Transverse colon (tissue), 4 donors: Measurements from ENCODE around the gene PFN1. TPM values are rescaled to one million over a fixed set of nuclear protein-coding genes. Genes with fewer than 3 reads are reported as not detected.

ENCODE experiments used
- DNase-seq: peaks from one replicate; pipeline ENCODE4 v3.0.0-alpha.2; 2019
- H3K27ac ChIP-seq, 4 donors: fragments of 200-600 bp; sonication (generic); 2 replicates each; pipeline ENCODE4 v1.5.1; 2016 to 2018; ENCODE audit warnings: inconsistent platforms in 4 of 4
- H3K27me3 ChIP-seq: fragments of 200-600 bp; sonication (generic); 2 replicates; pipeline ENCODE4 v1.5.1; 2017; ENCODE audit warnings: inconsistent platforms
- H3K36me3 ChIP-seq, 4 donors: fragments of 200-600 bp; sonication (generic); 2 replicates each; pipeline ENCODE4 v1.5.1; 2017 to 2019; ENCODE audit warnings: inconsistent platforms in 4 of 4
- H3K4me1 ChIP-seq, 4 donors: fragments of 200-600 bp; sonication (generic); 2 replicates each; pipeline ENCODE4 v1.5.1; 2017 to 2020; ENCODE audit warnings: inconsistent platforms in 4 of 4
- H3K4me3 ChIP-seq, 4 donors: fragments of 200-600 bp; sonication (generic); 1 replicate in 1 of 4; 2 replicates in 3 of 4; pipeline versions ENCODE4 v1.5.1 to v1.6.1; 2017 to 2019; ENCODE audit warnings: inconsistent platforms in 4 of 4
- H3K9me3 ChIP-seq, 2 donors: fragments of 200-600 bp; sonication (generic); 2 replicates each; pipeline ENCODE4 v1.5.1; 2017 to 2019; ENCODE audit warnings: inconsistent platforms in 2 of 2
- EP300 ChIP-seq: sonication (generic); formaldehyde crosslinking; IDR thresholded peaks from one replicate; pipeline ENCODE4 v1.6.1; 2017; ENCODE audit warnings: antibody characterized with exemption, low read depth
- POLR2A ChIP-seq: fragments of 450-650 bp; IDR thresholded peaks from one replicate; pipeline ENCODE4 v1.6.1; 2016; ENCODE audit warnings: antibody characterized with exemption, mild to moderate bottlenecking, moderate library complexity
- POLR2AphosphoS5 ChIP-seq, 3 donors: sonication (generic); formaldehyde crosslinking; IDR thresholded peaks; one replicate each; pipeline ENCODE4 v1.6.1; 2016; ENCODE audit warnings: antibody characterized with exemption in 3 of 3
- WGBS, 2 donors: methylation state at CpG; one replicate each; pipeline ENCODE4 v1.1.5; 2018; ENCODE audit warnings: low coverage in 1 of 2; 5-methylcytosine and 5-hydroxymethylcytosine counted together
- in situ Hi-C, 4 donors: fragments of 200-750 bp; cut with MboI; loops; one replicate each; pipeline versions ENCODE4 v1.15.0 to v1.15.1; 2017; ENCODE audit warnings: low sequenced_read_pairs in 3 of 4, low pct_ligation_motif_present in 1 of 4, low pct_unique_long_range_greater_than_20kb in 1 of 4
- intact Hi-C: fragments of 100-400 bp; cut with DNase I; formaldehyde crosslinking; loops from one replicate; pipeline ENCODE4 v1.15.1; 2023; ENCODE audit warnings: low total_unique reads
- total RNA-seq, 4 donors: library from RNA; depleted of rRNA; stranded (reverse); fragments of >200 nt; gene quantifications; one replicate each; pipeline ENCODE4 v1.1.0, GENCODE V29; 2016
- TF ChIP-seq, protein P1 (sequence below), 5 experiments: fragments of 200-600 bp in 3 of 5; fragments of 450-650 bp in 2 of 5; sonication (generic) in 3 of 5; IDR thresholded peaks; 1 replicate in 2 of 5; 2 replicates in 3 of 5; pipeline ENCODE4 v1.5.1; 2016 to 2017; ENCODE audit warnings: antibody characterized with exemption in 5 of 5, inconsistent platforms in 3 of 5, mild to moderate bottlenecking in 2 of 5, moderate library complexity in 1 of 5

PFN1 gene
- total RNA-seq, 4 donors from 2014 or later: 743 to 1,049 (median 945) TPM

DNA sequence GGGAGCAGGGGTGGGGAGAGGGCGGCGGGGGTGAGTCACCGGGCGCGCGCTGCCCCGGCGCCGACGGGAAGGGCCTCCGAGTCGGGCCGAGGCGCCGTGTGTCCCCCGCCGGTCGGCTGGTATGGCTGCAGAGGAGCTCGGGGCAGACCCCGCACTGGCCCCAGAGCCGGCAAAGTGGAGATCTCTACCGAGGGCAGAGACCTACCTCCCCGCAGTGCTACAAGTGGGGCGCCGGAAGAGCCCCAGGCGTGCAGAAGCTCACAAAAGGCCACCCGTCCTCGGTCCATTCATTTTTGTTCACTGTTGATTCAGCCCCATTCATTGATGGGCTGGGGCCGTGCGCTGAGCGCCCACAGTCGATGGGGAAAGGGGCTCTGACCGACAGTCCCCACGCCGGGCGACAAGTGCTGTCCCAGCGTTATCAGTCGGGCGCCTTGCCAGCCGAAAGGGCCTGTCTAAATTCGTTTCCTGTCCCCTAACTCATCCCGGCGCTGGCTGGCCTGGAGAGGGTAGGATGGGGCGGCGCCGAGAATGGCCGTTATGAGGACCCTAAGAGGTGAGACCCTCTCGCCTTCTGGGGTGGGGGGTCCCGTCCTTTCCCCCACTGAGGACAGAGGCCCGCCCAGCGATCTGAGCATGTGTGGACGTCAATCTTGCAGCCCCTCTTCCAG is 1.9 kb upstream of the PFN1 start:
- intact Hi-C loops (no loop called here), in situ Hi-C loops (no loop called here)

DNA sequence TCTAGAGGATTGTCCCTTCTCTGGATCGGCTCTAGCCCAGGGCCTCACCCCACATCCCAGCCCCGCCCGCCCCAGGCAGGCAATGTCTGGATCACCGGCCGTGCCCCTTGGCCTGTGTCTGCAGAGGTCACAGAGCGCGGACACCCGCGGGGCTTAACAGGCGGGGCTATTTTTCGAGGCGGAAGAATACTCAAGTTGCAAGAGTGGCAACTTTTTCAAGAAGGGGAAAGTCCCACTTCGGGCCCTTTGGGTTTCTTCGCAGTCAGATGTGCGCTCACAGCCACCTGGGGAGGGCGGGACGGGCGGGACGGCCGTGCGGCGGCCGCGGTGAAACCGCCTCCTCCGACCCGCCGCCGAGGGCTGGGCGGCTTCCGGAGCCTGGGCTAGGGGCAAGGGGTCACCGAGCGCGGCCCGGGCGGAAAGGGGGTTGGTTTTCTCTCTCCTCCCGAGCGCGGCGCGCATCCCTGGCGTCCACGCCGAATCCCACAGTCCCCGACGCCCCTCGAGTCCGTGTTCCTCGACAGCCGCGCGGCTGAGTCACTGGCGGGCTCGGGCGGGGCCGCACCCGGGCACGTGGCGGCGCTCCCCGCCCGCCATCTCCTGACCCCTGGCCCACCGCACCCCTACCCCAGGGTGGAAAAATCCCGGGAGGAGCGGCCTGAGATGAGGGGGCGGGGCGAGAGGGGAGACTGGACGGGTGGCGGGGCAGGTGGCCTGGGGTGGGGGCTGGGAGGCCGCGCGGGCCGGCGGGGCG is 1.2 kb upstream of the PFN1 start:
- Histone ChIP-seq H3K27me3 (no peaks in the 10 kb centered on the region), H3K9me3 (no peaks in the 10 kb centered on the region), H3K4me1 (peaks cover 29 to 53% (median 34%) of the 10 kb centered on the region in 4 donors), H3K36me3 (no peaks in the 10 kb centered on the region), H3K27ac (peak overlapping the region; percentile 95 to 100 (median 100)), H3K4me3 (peak overlapping the region; percentile 33 to 92 (median 64))
- whole genome bisulfite sequencing, 2 donors: 1% methylated on average over 41 of the region's 75 CpGs; no CpG with 5 or more reads in 1 of the 2 donors
- DNase-seq: peak; percentile 93
- peak in 1 of 3 donors; percentile 71 for TF ChIP-seq POLR2AphosphoS5 (IDR thresholded peaks at IDR 0.05)
- no peak for TF ChIP-seq EP300
- TF ChIP-seq, protein P1, sequence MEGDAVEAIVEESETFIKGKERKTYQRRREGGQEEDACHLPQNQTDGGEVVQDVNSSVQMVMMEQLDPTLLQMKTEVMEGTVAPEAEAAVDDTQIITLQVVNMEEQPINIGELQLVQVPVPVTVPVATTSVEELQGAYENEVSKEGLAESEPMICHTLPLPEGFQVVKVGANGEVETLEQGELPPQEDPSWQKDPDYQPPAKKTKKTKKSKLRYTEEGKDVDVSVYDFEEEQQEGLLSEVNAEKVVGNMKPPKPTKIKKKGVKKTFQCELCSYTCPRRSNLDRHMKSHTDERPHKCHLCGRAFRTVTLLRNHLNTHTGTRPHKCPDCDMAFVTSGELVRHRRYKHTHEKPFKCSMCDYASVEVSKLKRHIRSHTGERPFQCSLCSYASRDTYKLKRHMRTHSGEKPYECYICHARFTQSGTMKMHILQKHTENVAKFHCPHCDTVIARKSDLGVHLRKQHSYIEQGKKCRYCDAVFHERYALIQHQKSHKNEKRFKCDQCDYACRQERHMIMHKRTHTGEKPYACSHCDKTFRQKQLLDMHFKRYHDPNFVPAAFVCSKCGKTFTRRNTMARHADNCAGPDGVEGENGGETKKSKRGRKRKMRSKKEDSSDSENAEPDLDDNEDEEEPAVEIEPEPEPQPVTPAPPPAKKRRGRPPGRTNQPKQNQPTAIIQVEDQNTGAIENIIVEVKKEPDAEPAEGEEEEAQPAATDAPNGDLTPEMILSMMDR (IDR thresholded peaks at IDR 0.05): no peak
- intact Hi-C loops (no loop called here), in situ Hi-C loops (no loop called here)

More for the DNA sequence above, 1.9 kb upstream of the PFN1 start:
- TF ChIP-seq POLR2A (no peak), POLR2AphosphoS5 (IDR thresholded peaks at IDR 0.05) (no peak), EP300 (no peak)
- TF ChIP-seq, protein P1 (IDR thresholded peaks at IDR 0.05): no peak
- peak overlapping the region; percentile 95 to 100 (median 100) for H3K27ac ChIP-seq
- no peaks in the 10 kb centered on the region for H3K27me3 ChIP-seq
- no peaks in the 10 kb centered on the region for H3K36me3 ChIP-seq
- H3K9me3 ChIP-seq: no peaks in the 10 kb centered on the region
- DNase-seq: peak; percentile 75
- peaks cover 22 to 46% (median 27%) of the 10 kb centered on the region in 4 donors for H3K4me1 ChIP-seq
- H3K4me3 ChIP-seq: peak overlapping the region; percentile 33 to 92 (median 64)
- WGBS, 2 donors: 5% methylated on average over 43 of the region's 52 CpGs; no CpG with 5 or more reads in 1 of the 2 donors

DNA sequence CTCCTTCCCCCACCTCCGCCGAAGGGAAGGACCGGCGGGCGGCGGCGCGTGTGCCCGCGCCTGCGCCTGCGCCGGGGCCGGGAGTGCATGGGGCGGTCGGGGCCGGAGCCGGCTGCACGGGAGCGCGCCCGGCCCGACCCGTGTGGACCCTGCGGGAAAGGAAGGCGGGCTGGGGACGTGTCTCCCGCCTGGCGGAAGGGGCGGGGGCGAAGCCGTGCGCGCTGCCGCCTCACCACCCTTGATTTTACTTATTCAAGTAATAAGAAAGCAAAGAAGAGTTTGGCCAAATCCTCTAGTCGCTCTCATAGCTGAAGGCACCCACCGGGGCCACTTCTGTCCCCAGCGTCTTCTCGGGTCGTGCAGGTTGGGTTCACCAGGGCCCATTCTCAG is 596 bp upstream of the PFN1 start:
- intact Hi-C loops: no loop called here
- in situ Hi-C loops: no loop called here
- H3K27ac ChIP-seq: peak overlapping the region; percentile 95 to 100 (median 100)
- peaks cover 29 to 54% (median 37%) of the 10 kb centered on the region in 4 donors for H3K4me1 ChIP-seq
- DNase-seq: peak; percentile 87
- TF ChIP-seq, protein P1 (IDR thresholded peaks at IDR 0.05): no peak
- TF ChIP-seq POLR2A (no peak), POLR2AphosphoS5 (IDR thresholded peaks at IDR 0.05) (peak; percentile 24 to 54 (median 44)), EP300 (no peak)
- no peaks in the 10 kb centered on the region for H3K36me3 ChIP-seq
- peak overlapping the region; percentile 33 to 92 (median 64) for H3K4me3 ChIP-seq
- H3K27me3 ChIP-seq: no peaks in the 10 kb centered on the region
- H3K9me3 ChIP-seq: no peaks in the 10 kb centered on the region
- WGBS, 2 donors: 1% methylated on average over 40 of the region's 40 CpGs; no CpG with 5 or more reads in 1 of the 2 donors

DNA sequence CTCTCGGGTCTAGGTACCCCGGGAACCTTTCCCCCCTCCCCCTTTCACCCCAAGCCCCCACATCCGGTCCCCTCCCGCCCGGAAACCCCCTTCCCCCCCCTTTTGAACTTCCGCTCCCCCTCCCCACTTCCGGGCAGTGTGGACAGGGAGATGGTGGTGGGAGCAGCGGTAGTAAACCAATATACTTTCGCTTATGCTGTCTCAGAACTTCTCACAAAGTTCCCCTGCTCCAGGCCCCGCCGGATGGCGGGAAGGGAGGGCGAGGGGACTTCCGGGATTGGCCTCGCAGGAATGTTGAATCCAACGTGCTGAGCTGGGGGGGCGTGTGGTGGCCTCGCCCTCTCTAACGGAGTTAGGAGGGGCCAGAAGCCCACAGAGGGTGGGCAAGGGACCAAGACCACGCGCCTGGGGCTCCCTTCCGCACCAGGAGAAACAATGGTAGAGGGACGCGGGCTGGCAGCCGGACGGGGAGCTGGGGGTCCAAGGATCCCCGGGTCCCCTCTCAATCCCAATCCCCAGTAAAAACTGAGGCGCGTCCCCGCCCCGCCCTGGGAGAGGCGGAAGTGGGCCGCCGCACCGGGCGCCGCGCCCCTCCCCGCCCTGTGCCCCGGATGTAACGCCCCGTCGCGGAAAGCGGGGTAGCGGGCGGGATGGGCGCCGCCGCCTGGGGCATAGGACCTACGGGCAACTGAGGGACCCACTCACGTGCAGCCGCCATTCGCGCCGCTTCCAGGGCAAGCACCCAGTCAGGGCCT is 742 bp downstream of the PFN1 start:
- H3K4me1 ChIP-seq: peaks cover 29 to 58% (median 40%) of the 10 kb centered on the region in 4 donors
- intact Hi-C loops: no loop called here

More for the DNA sequence above, 742 bp downstream of the PFN1 start:
- H3K36me3 ChIP-seq: peaks cover 0 to 6% (median 0%) of the 10 kb centered on the region in 4 donors
- WGBS, 2 donors: 1% methylated on average over 49 of the region's 56 CpGs; no CpG with 5 or more reads in 1 of the 2 donors
- TF ChIP-seq POLR2AphosphoS5 (IDR thresholded peaks at IDR 0.05): peak in 2 of 3 donors; percentile 3 to 4
- no peak for TF ChIP-seq POLR2A
- no peaks in the 10 kb centered on the region for H3K9me3 ChIP-seq
- H3K27me3 ChIP-seq: no peaks in the 10 kb centered on the region
- peak overlapping the region; percentile 52 to 100 (median 84) for H3K4me3 ChIP-seq
- DNase-seq: peak; percentile 81
- H3K27ac ChIP-seq: peak overlapping the region; percentile 95 to 100 (median 100)
- in situ Hi-C loops: no loop called here
